ENCODE results near the gene TRMU.

- TF ChIP-seq, protein P1, sequence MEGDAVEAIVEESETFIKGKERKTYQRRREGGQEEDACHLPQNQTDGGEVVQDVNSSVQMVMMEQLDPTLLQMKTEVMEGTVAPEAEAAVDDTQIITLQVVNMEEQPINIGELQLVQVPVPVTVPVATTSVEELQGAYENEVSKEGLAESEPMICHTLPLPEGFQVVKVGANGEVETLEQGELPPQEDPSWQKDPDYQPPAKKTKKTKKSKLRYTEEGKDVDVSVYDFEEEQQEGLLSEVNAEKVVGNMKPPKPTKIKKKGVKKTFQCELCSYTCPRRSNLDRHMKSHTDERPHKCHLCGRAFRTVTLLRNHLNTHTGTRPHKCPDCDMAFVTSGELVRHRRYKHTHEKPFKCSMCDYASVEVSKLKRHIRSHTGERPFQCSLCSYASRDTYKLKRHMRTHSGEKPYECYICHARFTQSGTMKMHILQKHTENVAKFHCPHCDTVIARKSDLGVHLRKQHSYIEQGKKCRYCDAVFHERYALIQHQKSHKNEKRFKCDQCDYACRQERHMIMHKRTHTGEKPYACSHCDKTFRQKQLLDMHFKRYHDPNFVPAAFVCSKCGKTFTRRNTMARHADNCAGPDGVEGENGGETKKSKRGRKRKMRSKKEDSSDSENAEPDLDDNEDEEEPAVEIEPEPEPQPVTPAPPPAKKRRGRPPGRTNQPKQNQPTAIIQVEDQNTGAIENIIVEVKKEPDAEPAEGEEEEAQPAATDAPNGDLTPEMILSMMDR (conservative IDR thresholded peaks at IDR 0.05; ENCODE audit: low read depth, low read length) = no peak
- TF ChIP-seq RAD21 (IDR thresholded peaks at IDR 0.05; ENCODE audit: low read length) (no peak), POLR2A (IDR thresholded peaks at IDR 0.05; ENCODE audit: low read depth, low read length) (no peak), USF2 (IDR thresholded peaks at IDR 0.05; ENCODE audit: low read depth, low read length) (no peak)
These were observed 45.1 kb downstream of the TRMU start for GRCh38 chr22:46380581-46380980.
